Astrocyte of the spinal cord (primary cell): ENCODE measurements around the gene EFCAB11.

Experiments
- DNase-seq: peaks from one replicate; pipeline ENCODE4 v3.0.0; 2011; ENCODE audit warnings: low read depth, low spot score
- H3K4me3 ChIP-seq: 2 replicates; pipeline ENCODE4 v1.5.1; 2011; ENCODE audit warnings: low read depth, mild to moderate bottlenecking, low read length, moderate library complexity
- in situ Hi-C: cut with HindIII; loops from 2 replicates; pipeline ENCODE4 v1.10.0; 2017; ENCODE audit warnings: low sequenced_read_pairs
- TF ChIP-seq, protein P1 (sequence below): IDR thresholded peaks from 2 replicates; pipeline ENCODE4 v1.5.1; 2012; ENCODE audit warnings: low read depth, mild to moderate bottlenecking, low read length, inconsistent platforms

Gene EFCAB11

DNA sequence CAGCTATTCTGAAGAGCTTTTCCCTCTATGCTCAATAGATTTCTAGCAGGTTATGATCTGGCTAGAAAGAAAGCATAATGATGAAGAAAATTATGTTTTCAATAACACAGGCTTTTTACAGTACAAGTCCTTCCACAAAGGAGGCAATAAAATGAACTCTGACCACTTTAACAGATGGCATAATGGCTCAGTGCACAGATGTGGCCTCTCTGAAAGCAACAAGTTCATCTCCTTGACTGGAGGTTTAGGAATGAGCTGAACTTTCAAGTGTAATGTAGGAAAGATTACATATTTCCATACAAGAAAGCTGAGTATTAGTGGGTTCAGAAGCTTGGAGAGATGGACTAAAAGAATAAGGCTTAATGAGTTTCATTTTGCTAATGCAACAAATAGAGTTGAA lies 147.4 kb downstream of the EFCAB11 start:
- no peak for DNase-seq
- no peak overlapping the region for H3K4me3 ChIP-seq
- TF ChIP-seq, protein P1, sequence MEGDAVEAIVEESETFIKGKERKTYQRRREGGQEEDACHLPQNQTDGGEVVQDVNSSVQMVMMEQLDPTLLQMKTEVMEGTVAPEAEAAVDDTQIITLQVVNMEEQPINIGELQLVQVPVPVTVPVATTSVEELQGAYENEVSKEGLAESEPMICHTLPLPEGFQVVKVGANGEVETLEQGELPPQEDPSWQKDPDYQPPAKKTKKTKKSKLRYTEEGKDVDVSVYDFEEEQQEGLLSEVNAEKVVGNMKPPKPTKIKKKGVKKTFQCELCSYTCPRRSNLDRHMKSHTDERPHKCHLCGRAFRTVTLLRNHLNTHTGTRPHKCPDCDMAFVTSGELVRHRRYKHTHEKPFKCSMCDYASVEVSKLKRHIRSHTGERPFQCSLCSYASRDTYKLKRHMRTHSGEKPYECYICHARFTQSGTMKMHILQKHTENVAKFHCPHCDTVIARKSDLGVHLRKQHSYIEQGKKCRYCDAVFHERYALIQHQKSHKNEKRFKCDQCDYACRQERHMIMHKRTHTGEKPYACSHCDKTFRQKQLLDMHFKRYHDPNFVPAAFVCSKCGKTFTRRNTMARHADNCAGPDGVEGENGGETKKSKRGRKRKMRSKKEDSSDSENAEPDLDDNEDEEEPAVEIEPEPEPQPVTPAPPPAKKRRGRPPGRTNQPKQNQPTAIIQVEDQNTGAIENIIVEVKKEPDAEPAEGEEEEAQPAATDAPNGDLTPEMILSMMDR: no peak
- in situ Hi-C loops: no loop called here

DNA sequence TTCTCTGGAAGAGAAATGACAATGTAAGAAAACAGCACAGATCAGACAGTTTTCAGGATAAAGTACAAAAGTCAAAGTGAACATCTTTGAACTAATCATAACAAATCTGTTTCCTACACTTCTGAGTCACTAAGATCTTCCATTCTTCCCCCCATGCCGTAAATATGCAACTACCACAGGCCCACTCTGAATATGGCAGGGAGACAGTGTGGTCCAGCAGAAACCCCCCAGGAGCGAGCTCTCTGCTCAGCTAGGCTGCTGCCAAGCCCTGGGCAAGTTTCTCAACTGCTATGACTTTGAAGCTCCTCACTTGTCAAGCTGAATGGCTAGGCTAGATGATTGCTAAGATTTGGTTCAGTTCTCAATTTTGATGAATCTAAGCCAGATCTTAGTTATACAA lies 148.1 kb downstream of the EFCAB11 start:
- in situ Hi-C loops: no loop called here
- DNase-seq: no peak
- TF ChIP-seq, protein P1: no peak

DNA sequence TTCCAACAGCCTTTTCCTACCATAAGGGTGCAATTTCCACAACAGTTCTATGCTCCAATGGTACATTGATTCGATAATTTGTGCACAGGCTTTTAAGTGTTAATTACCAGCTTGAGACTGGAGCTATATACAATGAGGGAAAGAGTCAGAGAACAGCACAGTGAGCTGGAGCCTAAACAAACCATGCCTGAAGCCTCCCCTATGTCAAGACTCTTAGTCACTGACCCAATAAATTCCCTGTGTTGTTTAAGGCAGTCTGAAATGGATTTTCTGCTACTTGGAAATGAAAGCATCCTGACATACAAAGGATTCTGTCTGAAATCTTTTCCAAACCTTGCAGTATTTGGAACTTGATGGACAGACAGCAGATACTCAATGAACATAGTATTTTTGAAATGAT lies 149.0 kb downstream of the EFCAB11 start:
- in situ Hi-C loops: no loop called here
- DNase-seq: peak; percentile 18
- H3K4me3 ChIP-seq: no peak overlapping the region
- TF ChIP-seq, protein P1: no peak

More for the DNA sequence above, 148.1 kb downstream of the EFCAB11 start:
- no peak overlapping the region for H3K4me3 ChIP-seq

DNA sequence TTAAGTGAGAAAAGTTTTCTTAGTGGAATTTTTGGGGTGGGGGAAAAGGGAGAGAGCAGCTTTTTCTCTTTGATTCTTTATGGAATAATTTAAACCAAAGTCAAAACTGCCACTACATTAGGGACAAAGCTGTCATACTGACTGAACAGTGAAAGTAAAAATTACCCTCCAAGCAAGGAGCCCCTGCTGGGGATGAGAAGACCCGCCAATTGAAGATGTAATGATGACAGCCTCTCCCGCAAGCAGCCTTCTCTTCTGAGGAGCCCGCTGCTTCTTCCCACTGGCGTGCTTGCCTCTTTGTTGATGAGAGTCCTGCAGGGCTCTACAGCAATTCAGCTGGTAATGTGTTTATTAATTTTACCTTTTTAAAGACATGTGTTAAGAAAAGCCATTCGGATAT lies 151.0 kb downstream of the EFCAB11 start:
- TF ChIP-seq, protein P1: no peak
- H3K4me3 ChIP-seq: no peak overlapping the region
- in situ Hi-C loops: no loop called here
- DNase-seq: no peak

DNA sequence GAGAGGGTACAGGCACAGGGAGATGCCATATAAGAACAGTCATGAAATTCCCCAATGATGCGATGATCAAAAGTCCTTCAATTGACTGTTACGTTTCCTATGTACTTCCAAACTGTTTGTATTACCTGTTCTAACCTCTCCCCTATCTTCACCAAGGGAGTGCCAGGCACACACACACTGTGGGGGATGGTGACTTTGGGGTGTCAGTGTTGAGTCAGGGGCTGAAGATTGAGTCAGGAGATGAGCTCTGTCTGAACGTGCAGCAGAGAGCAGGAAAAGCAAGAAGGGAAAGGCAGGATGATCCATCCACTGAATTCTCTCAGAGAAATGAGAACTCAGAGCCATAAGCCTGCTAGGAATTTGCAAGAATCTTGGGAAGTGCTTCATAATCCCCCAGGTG lies 153.4 kb downstream of the EFCAB11 start:
- in situ Hi-C loops: no loop called here

DNA sequence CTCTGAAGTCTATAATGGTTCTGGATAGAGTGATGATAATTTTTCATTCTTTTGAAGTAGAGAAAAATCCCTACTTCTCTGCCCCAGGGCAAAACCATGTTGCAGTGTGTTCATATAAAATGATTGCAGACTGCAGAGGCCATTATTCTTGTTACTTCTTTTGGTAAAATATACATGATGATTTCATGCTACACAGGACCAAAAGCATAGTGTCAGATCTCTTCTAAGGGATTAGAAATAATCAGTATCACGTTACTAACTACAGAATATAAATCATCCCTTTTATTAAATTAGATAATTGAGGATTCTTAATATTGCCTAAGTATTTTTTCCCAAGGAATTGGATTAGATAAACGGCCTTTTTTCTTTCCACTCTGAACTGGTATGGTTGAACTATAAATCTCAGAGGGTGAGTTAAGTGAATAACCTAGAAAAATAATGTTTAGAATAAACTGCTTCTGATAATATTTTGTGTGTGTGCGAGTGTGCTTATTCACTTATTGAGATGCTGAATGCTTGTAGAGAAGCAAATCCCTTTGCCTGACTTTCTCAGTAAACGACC lies 156.2 kb downstream of the EFCAB11 start:
- DNase-seq: no peak
- TF ChIP-seq, protein P1: no peak
- no peak overlapping the region for H3K4me3 ChIP-seq
- in situ Hi-C loops: no loop called here

More for the DNA sequence above, 153.4 kb downstream of the EFCAB11 start:
- TF ChIP-seq, protein P1: no peak
- no peak overlapping the region for H3K4me3 ChIP-seq
- no peak for DNase-seq
